HCT116 (cell line): Measurements from ENCODE around the gene TENM4.

ENCODE experiments used
- ATF3 ChIP-seq: IDR thresholded peaks from 2 replicates; pipeline ENCODE4 v1.6.1; 2012
- ELF1 ChIP-seq: IDR thresholded peaks from 2 replicates; pipeline ENCODE4 v1.6.1; 2012; ENCODE audit warnings: low read depth, borderline replicate concordance
- EZH2 ChIP-seq: fragments of 200-600 bp; sonication (generic); IDR thresholded peaks from 2 replicates; pipeline ENCODE4 v1.6.1; 2017; ENCODE audit warnings: antibody characterized with exemption, mixed run types
- EZH2phosphoT487 ChIP-seq: fragments of 200-600 bp; IDR thresholded peaks from 2 replicates; pipeline ENCODE4 v1.6.1; 2018; ENCODE audit warnings: antibody characterized with exemption, borderline replicate concordance
- JUND ChIP-seq: IDR thresholded peaks from 2 replicates; pipeline ENCODE4 v1.6.1; 2012
- POLR2A ChIP-seq: IDR thresholded peaks from 2 replicates; pipeline ENCODE4 v1.7.0; 2011; ENCODE audit warnings: borderline replicate concordance; ENCODE audit not compliant: insufficient read depth, insufficient read length; ENCODE audit errors: extremely low read depth
- POLR2AphosphoS5 ChIP-seq: IDR thresholded peaks from 2 replicates; pipeline ENCODE4 v1.6.1; 2011; ENCODE audit warnings: mild to moderate bottlenecking, low read depth, low read length, moderate library complexity
- RAD21 ChIP-seq: IDR thresholded peaks from 2 replicates; pipeline ENCODE4 v1.6.1; 2012; ENCODE audit warnings: low read depth, mild to moderate bottlenecking
- ZNF274 ChIP-seq: fragments of 200-500 bp; sonication (Bioruptor generic); IDR thresholded peaks from 2 replicates; pipeline ENCODE4 v1.6.1; 2014; ENCODE audit warnings: mild to moderate bottlenecking, low read depth, low read length, inconsistent platforms
- TF ChIP-seq, protein P1 (sequence below), 3 experiments: fragments of 200-600 bp in 1 of 3; sonication (generic) in 1 of 3; IDR thresholded peaks in 2 of 3; conservative IDR thresholded peaks in 1 of 3; 2 replicates each; pipeline ENCODE4 v1.5.1; 2012 to 2017; ENCODE audit warnings: low read depth in 2 of 3, low read length in 2 of 3, antibody characterized with exemption in 1 of 3, borderline replicate concordance in 1 of 3, control low read depth in 1 of 3, mild to moderate bottlenecking in 1 of 3, mixed read lengths in 1 of 3, mixed run types in 1 of 3, moderate library complexity in 1 of 3; ENCODE audit not compliant: insufficient read depth in 1 of 3

DNA sequence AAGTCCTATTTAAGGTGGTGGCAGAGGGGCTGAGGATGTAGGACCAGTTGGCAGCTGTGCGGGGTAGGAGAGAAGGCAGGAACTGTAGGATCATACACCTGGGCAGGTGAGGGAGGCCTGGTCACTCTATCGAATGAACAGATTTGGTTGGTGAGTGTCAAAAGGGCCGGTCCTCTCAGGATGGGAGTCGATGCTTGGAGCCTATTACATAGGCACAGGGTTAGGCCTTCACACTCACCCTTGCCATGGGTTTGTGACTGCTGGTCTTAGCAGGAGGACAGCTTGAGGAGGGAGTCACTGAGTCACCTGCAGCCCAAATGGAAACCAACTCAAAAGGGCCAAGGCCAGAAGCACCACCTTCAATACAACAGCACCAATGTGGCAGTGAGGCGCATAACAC lies 786.0 kb downstream of the TENM4 start:
- TF ChIP-seq EZH2: no peak
- TF ChIP-seq ATF3: no peak
- TF ChIP-seq, protein P1, sequence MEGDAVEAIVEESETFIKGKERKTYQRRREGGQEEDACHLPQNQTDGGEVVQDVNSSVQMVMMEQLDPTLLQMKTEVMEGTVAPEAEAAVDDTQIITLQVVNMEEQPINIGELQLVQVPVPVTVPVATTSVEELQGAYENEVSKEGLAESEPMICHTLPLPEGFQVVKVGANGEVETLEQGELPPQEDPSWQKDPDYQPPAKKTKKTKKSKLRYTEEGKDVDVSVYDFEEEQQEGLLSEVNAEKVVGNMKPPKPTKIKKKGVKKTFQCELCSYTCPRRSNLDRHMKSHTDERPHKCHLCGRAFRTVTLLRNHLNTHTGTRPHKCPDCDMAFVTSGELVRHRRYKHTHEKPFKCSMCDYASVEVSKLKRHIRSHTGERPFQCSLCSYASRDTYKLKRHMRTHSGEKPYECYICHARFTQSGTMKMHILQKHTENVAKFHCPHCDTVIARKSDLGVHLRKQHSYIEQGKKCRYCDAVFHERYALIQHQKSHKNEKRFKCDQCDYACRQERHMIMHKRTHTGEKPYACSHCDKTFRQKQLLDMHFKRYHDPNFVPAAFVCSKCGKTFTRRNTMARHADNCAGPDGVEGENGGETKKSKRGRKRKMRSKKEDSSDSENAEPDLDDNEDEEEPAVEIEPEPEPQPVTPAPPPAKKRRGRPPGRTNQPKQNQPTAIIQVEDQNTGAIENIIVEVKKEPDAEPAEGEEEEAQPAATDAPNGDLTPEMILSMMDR (IDR thresholded peaks at IDR 0.05 in 2 of 3, conservative IDR thresholded peaks at IDR 0.05 in 1 of 3; ENCODE audit: borderline replicate concordance in 1 of 3, insufficient read depth in 1 of 3, low read depth in 2 of 3, low read length in 2 of 3): no peak
- TF ChIP-seq EZH2phosphoT487: no peak
- TF ChIP-seq POLR2AphosphoS5: no peak
- TF ChIP-seq POLR2A: no peak
- no peak for TF ChIP-seq JUND
- TF ChIP-seq ZNF274: no peak
- TF ChIP-seq ELF1: no peak
- no peak for TF ChIP-seq RAD21
